ENCODE data around the gene FGG. TPM values are rescaled to one million over a fixed set of nuclear protein-coding genes. Genes with fewer than 3 reads are reported as not detected.

Gene FGG
- total and polyA plus RNA-seq, 2 of the 13 experiments (the other 11 are each of a cell fraction or from before 2014, with no cell fraction given), result 1,037 to 2,423 TPM

DNA sequence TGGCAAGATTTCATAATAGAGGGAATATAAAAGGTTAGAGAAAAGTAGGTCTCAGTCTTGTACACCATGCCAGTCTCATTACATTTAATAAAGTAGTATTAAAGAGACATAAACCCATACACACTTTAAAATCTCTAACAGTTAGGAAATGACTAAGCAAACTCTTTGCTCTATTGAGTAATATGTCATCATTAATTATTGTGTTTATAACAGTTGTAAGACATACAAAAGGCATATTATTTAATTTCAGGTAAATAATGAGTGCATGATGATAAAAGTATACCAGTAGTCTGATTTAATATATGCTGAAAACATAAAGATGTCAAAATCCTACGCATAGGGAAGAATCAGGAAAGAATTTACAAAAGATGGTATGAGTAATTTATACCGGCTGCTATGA lies 31.0 kb upstream of the FGG start:
- in situ Hi-C loops (cut with HindIII; ENCODE audit: extremely low pct_ligation_motif_present, low pct_unique_long_range_greater_than_20kb), result loop anchor here (5.0 to 25.0 kb wide), 3 partner anchors 134 to 719 kb away; no protein-coding TSS in a partner anchor
- ChIA-PET CTCF (ENCODE audit: low intra/inter-chr PET ratio, low total read pairs) (no interaction called here), POLR2A (no interaction called here)
- H3K9ac ChIP-seq (ENCODE audit: insufficient read depth, low read depth, low read length), result no peak overlapping the region
- H3K4me1 ChIP-seq (ENCODE audit: insufficient read depth, low read length), result no peaks in the 10 kb centered on the region
- no peak overlapping the region for H3K27ac ChIP-seq (ENCODE audit: extremely low read length, insufficient read depth, low read length)
- BruUV-seq (replicated peaks), result no TSS peak
- no peaks in the 10 kb centered on the region for H3K36me3 ChIP-seq (replicated peaks in 1 of 2; ENCODE audit: control insufficient read depth in 1 of 2, insufficient read depth in 2 of 2, low read length in 2 of 2)
- TF ChIP-seq, protein P1, sequence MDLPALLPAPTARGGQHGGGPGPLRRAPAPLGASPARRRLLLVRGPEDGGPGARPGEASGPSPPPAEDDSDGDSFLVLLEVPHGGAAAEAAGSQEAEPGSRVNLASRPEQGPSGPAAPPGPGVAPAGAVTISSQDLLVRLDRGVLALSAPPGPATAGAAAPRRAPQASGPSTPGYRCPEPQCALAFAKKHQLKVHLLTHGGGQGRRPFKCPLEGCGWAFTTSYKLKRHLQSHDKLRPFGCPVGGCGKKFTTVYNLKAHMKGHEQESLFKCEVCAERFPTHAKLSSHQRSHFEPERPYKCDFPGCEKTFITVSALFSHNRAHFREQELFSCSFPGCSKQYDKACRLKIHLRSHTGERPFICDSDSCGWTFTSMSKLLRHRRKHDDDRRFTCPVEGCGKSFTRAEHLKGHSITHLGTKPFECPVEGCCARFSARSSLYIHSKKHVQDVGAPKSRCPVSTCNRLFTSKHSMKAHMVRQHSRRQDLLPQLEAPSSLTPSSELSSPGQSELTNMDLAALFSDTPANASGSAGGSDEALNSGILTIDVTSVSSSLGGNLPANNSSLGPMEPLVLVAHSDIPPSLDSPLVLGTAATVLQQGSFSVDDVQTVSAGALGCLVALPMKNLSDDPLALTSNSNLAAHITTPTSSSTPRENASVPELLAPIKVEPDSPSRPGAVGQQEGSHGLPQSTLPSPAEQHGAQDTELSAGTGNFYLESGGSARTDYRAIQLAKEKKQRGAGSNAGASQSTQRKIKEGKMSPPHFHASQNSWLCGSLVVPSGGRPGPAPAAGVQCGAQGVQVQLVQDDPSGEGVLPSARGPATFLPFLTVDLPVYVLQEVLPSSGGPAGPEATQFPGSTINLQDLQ (CRISPR knock-in tag; IDR thresholded peaks at IDR 0.05), result no peak
- TF ChIP-seq TARDBP (CRISPR knock-in tag; IDR thresholded peaks at IDR 0.05), result no peak
- TF ChIP-seq ZNF589 (CRISPR knock-in tag; conservative IDR thresholded peaks at IDR 0.05), result no peak
- 10% methylated on average over 2 of the region's 2 CpGs for WGBS (ENCODE audit: low lambda C conversion rate)
- H4K20me1 ChIP-seq (ENCODE audit: insufficient read depth, low read length), result no peaks in the 10 kb centered on the region
- no peaks in the 10 kb centered on the region; a peak in 2 of 5 replicates for H3K27me3 ChIP-seq (ENCODE audit: control insufficient read depth in 1 of 2, insufficient read depth in 2 of 2, low read length in 2 of 2)
- no peaks in the 10 kb centered on the region for H3K79me2 ChIP-seq (ENCODE audit: insufficient read depth, low read length)
- intact Hi-C loops (cut with micrococcal nuclease; ENCODE audit: unreplicated experiment), result no loop called here
- no peak overlapping the region for H3K4me3 ChIP-seq (replicated peaks in 1 of 3; ENCODE audit: insufficient read depth in 1 of 3, low read depth in 2 of 3, low read length in 3 of 3)
- no peak overlapping the region for H2AFZ ChIP-seq (ENCODE audit: low read length)
- no peak for ATAC-seq
- H3K4me2 ChIP-seq (ENCODE audit: low read depth, low read length), result no peak overlapping the region
- H3K9me3 ChIP-seq (ENCODE audit: low read length), result no peaks in the 10 kb centered on the region
- no peak for FAIRE-seq
- no peak for DNase-seq (ENCODE audit: low spot score)

DNA sequence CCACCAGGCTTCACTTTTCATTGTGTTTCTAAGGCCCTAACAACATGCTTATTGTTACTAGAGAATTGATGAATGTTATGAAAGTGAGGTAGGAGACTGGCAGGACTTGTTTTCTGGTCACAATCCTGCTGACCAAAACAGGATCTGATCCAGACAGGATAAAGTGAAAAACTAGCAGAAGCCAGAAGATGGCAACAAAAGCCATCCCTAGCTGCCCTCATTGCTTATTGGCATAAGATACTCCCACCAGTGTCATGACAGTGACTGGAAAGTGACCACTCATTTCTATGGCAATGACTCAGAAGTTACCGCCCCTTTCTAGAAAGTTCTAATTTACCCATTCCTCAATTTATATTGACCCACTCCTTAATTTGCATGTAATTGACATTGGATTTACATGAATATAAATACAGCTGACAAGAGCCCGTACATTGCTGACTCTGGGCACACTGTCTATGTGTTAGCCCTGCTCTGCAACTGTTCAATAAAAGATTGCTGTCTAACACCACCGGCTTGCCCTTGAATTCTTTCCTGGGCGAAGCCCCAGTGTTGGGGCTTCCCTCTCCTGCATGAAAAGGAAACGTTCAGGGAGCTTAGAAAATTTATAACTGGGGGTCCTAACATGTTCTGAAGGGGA lies 30.0 kb upstream of the FGG start:
- ChIA-PET POLR2A (no interaction called here), CTCF (ENCODE audit: low intra/inter-chr PET ratio, low total read pairs) (no interaction called here)
- Histone ChIP-seq H3K4me1 (ENCODE audit: insufficient read depth, low read length) (no peaks in the 10 kb centered on the region), H3K27me3 (ENCODE audit: control insufficient read depth in 1 of 2, insufficient read depth in 2 of 2, low read length in 2 of 2) (no peaks in the 10 kb centered on the region; a peak in 2 of 5 replicates), H3K4me2 (ENCODE audit: low read depth, low read length) (no peak overlapping the region), H2AFZ (ENCODE audit: low read length) (no peak overlapping the region), H4K20me1 (ENCODE audit: insufficient read depth, low read length) (no peaks in the 10 kb centered on the region), H3K9me3 (ENCODE audit: low read length) (no peaks in the 10 kb centered on the region), H3K36me3 (replicated peaks in 1 of 2; ENCODE audit: control insufficient read depth in 1 of 2, insufficient read depth in 2 of 2, low read length in 2 of 2) (no peaks in the 10 kb centered on the region), H3K79me2 (ENCODE audit: insufficient read depth, low read length) (no peaks in the 10 kb centered on the region), H3K4me3 (replicated peaks in 1 of 3; ENCODE audit: insufficient read depth in 1 of 3, low read depth in 2 of 3, low read length in 3 of 3) (no peak overlapping the region), H3K27ac (ENCODE audit: extremely low read length, insufficient read depth, low read length) (no peak overlapping the region), H3K9ac (ENCODE audit: insufficient read depth, low read depth, low read length) (no peak overlapping the region)
- FAIRE-seq, result no peak
- intact Hi-C loops (cut with micrococcal nuclease; ENCODE audit: unreplicated experiment), result loop anchor here (1.0 kb wide), 1 partner anchor 137 kb away; no protein-coding TSS in a partner anchor
- ATAC-seq, result peak; percentile 63; the same call in 2 of the 3 replicates
- no TSS peak for BruUV-seq (replicated peaks)
- no peak for DNase-seq (ENCODE audit: low spot score)
- TF ChIP-seq, protein P2, sequence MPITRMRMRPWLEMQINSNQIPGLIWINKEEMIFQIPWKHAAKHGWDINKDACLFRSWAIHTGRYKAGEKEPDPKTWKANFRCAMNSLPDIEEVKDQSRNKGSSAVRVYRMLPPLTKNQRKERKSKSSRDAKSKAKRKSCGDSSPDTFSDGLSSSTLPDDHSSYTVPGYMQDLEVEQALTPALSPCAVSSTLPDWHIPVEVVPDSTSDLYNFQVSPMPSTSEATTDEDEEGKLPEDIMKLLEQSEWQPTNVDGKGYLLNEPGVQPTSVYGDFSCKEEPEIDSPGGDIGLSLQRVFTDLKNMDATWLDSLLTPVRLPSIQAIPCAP (CRISPR knock-in tag; IDR thresholded peaks at IDR 0.05; ENCODE audit: low read depth), result no peak
- TF ChIP-seq, protein P3, sequence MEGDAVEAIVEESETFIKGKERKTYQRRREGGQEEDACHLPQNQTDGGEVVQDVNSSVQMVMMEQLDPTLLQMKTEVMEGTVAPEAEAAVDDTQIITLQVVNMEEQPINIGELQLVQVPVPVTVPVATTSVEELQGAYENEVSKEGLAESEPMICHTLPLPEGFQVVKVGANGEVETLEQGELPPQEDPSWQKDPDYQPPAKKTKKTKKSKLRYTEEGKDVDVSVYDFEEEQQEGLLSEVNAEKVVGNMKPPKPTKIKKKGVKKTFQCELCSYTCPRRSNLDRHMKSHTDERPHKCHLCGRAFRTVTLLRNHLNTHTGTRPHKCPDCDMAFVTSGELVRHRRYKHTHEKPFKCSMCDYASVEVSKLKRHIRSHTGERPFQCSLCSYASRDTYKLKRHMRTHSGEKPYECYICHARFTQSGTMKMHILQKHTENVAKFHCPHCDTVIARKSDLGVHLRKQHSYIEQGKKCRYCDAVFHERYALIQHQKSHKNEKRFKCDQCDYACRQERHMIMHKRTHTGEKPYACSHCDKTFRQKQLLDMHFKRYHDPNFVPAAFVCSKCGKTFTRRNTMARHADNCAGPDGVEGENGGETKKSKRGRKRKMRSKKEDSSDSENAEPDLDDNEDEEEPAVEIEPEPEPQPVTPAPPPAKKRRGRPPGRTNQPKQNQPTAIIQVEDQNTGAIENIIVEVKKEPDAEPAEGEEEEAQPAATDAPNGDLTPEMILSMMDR (CRISPR knock-in tag; IDR thresholded peaks at IDR 0.05), result peak; percentile 51
- TF ChIP-seq ZNF720 (CRISPR knock-in tag; IDR thresholded peaks at IDR 0.05) (no peak), SMC3 (IDR thresholded peaks at IDR 0.05; ENCODE audit: low read length) (peak; percentile 14; the same call in 1 of the 2 replicates), STAG1 (CRISPR knock-in tag; IDR thresholded peaks at IDR 0.05) (peak; percentile 52)
- WGBS (ENCODE audit: low lambda C conversion rate), result 9% methylated on average over 5 of the region's 5 CpGs
- in situ Hi-C loops (cut with HindIII; ENCODE audit: extremely low pct_ligation_motif_present, low pct_unique_long_range_greater_than_20kb), result loop anchor here (5.0 to 25.0 kb wide), 3 partner anchors 135 to 720 kb away; no protein-coding TSS in a partner anchor

All from HepG2 (cell line).